Measurements from ENCODE around the gene PDZD8.
"Not testable (repeated sequence)": the region's sequence is repeated elsewhere in the genome, so short reads cannot be mapped to it uniquely, and the experiment has no call there.

The PDZD8 gene

GRCh38 chr10:117239721-117240620 is 135.3 kb downstream of the PDZD8 start:
- no peak overlapping the region for H3K14ac ChIP-seq (ENCODE audit: low read length)
- WGBS (ENCODE audit: extremely low coverage, insufficient coverage, insufficient read length): no CpG with 5 or more reads among the region's 15 CpGs

GRCh38 chr10:117239051-117239450 is 136.2 kb downstream of the PDZD8 start:
- no peak overlapping the region for H3K18ac ChIP-seq (ENCODE audit: low read length)
- no peak overlapping the region for H3K23ac ChIP-seq (ENCODE audit: low read length)
- H3K9ac ChIP-seq (ENCODE audit: low read length): no peak overlapping the region
- no peak for DNase-seq
- H3K36me3 ChIP-seq (ENCODE audit: control insufficient read depth in 1 of 2, insufficient read depth in 2 of 2, low read length in 2 of 2): no peaks in the 10 kb centered on the region
- no peak overlapping the region for H4K12ac ChIP-seq (ENCODE audit: low read depth, low read length)
- no peak overlapping the region for H3K4me3 ChIP-seq (ENCODE audit: low read depth, low read length)
- no peak overlapping the region for H3K27ac ChIP-seq (ENCODE audit: low read depth, low read length)
- H2AFZ ChIP-seq (ENCODE audit: insufficient read depth, low read length, poor library complexity): no peak overlapping the region
- no peak overlapping the region for H4K8ac ChIP-seq (ENCODE audit: low read depth, low read length)
- H3K4ac ChIP-seq (ENCODE audit: low read depth, low read length): no peak overlapping the region
- no peak overlapping the region for H3K14ac ChIP-seq (ENCODE audit: low read length)
- H3K4me2 ChIP-seq (ENCODE audit: low read length): no peak overlapping the region
- no peak overlapping the region for H2BK120ac ChIP-seq (ENCODE audit: insufficient read depth, low read length, poor library complexity)
- peaks cover 8 to 9% of the 10 kb centered on the region in 2 experiments for H3K4me1 ChIP-seq (ENCODE audit: control insufficient read depth in 1 of 2, insufficient read depth in 2 of 2, low read length in 2 of 2)
- no peak overlapping the region for H4K91ac ChIP-seq (ENCODE audit: low read depth, low read length)
- no peak overlapping the region for H2AK5ac ChIP-seq (ENCODE audit: low read length)
- H3K9me3 ChIP-seq (ENCODE audit: insufficient read depth, low read depth, low read length): no peaks in the 10 kb centered on the region
- H3K79me2 ChIP-seq (ENCODE audit: control insufficient read depth, insufficient read depth, low read length, poor library complexity): no peaks in the 10 kb centered on the region
- WGBS (ENCODE audit: extremely low coverage, insufficient coverage, insufficient read length): no CpG with 5 or more reads among the region's 8 CpGs
- H3K27me3 ChIP-seq (ENCODE audit: insufficient read depth, low read length): peaks cover 22% of the 10 kb centered on the region
- no peaks in the 10 kb centered on the region for H3K79me1 ChIP-seq (ENCODE audit: low read length)
- no peak overlapping the region for H2BK5ac ChIP-seq (ENCODE audit: low read depth, low read length, poor library complexity)
- H2BK12ac ChIP-seq (ENCODE audit: low read length): no peak overlapping the region

More at GRCh38 chr10:117239721-117240620, 135.3 kb downstream of the PDZD8 start:
- Histone ChIP-seq H3K27ac (ENCODE audit: low read depth, low read length) (no peak overlapping the region), H3K79me2 (ENCODE audit: control insufficient read depth, insufficient read depth, low read length, poor library complexity) (no peaks in the 10 kb centered on the region), H3K9me3 (ENCODE audit: insufficient read depth, low read depth, low read length) (peaks cover 1% of the 10 kb centered on the region), H2AFZ (ENCODE audit: insufficient read depth, low read length, poor library complexity) (no peak overlapping the region), H3K4me3 (ENCODE audit: low read depth, low read length) (no peak overlapping the region), H3K4me2 (ENCODE audit: low read length) (peak overlapping the region; percentile 70), H3K18ac (ENCODE audit: low read length) (no peak overlapping the region), H3K23ac (ENCODE audit: low read length) (no peak overlapping the region), H3K27me3 (ENCODE audit: insufficient read depth, low read length) (peaks cover 22% of the 10 kb centered on the region), H3K4me1 (ENCODE audit: control insufficient read depth in 1 of 2, insufficient read depth in 2 of 2, low read length in 2 of 2) (peaks cover 8 to 9% of the 10 kb centered on the region in 2 experiments), H3K4ac (ENCODE audit: low read depth, low read length) (no peak overlapping the region), H2BK12ac (ENCODE audit: low read length) (no peak overlapping the region), H2BK5ac (ENCODE audit: low read depth, low read length, poor library complexity) (no peak overlapping the region), H4K12ac (ENCODE audit: low read depth, low read length) (no peak overlapping the region), H2AK5ac (ENCODE audit: low read length) (no peak overlapping the region), H2BK120ac (ENCODE audit: insufficient read depth, low read length, poor library complexity) (no peak overlapping the region), H3K36me3 (ENCODE audit: control insufficient read depth in 1 of 2, insufficient read depth in 2 of 2, low read length in 2 of 2) (no peaks in the 10 kb centered on the region), H4K8ac (ENCODE audit: low read depth, low read length) (no peak overlapping the region), H3K79me1 (ENCODE audit: low read length) (no peaks in the 10 kb centered on the region), H4K91ac (ENCODE audit: low read depth, low read length) (no peak overlapping the region), H3K9ac (ENCODE audit: low read length) (no peak overlapping the region)
- no peak for DNase-seq

- Histone ChIP-seq H3K9me3 (ENCODE audit: insufficient read depth, low read depth, low read length) (no peaks in the 10 kb centered on the region), H3K79me2 (ENCODE audit: control insufficient read depth, insufficient read depth, low read length, poor library complexity) (no peaks in the 10 kb centered on the region), H3K23ac (ENCODE audit: low read length) (no peak overlapping the region), H3K79me1 (ENCODE audit: low read length) (no peaks in the 10 kb centered on the region), H3K4me2 (ENCODE audit: low read length) (no peak overlapping the region), H3K27ac (ENCODE audit: low read depth, low read length) (no peak overlapping the region), H4K12ac (ENCODE audit: low read depth, low read length) (no peak overlapping the region), H2AFZ (ENCODE audit: insufficient read depth, low read length, poor library complexity) (no peak overlapping the region), H2AK5ac (ENCODE audit: low read length) (no peak overlapping the region), H3K36me3 (ENCODE audit: control insufficient read depth in 1 of 2, insufficient read depth in 2 of 2, low read length in 2 of 2) (no peaks in the 10 kb centered on the region), H4K91ac (ENCODE audit: low read depth, low read length) (no peak overlapping the region), H2BK5ac (ENCODE audit: low read depth, low read length, poor library complexity) (no peak overlapping the region), H3K4me3 (ENCODE audit: low read depth, low read length) (no peak overlapping the region), H3K14ac (ENCODE audit: low read length) (no peak overlapping the region), H3K27me3 (ENCODE audit: insufficient read depth, low read length) (peaks cover 22% of the 10 kb centered on the region), H3K4ac (ENCODE audit: low read depth, low read length) (no peak overlapping the region), H4K8ac (ENCODE audit: low read depth, low read length) (no peak overlapping the region), H2BK12ac (ENCODE audit: low read length) (no peak overlapping the region), H3K9ac (ENCODE audit: low read length) (no peak overlapping the region), H3K4me1 (ENCODE audit: control insufficient read depth in 1 of 2, insufficient read depth in 2 of 2, low read length in 2 of 2) (peaks cover 8 to 9% of the 10 kb centered on the region in 2 experiments), H2BK120ac (ENCODE audit: insufficient read depth, low read length, poor library complexity) (no peak overlapping the region), H3K18ac (ENCODE audit: low read length) (no peak overlapping the region)
- WGBS (ENCODE audit: extremely low coverage, insufficient coverage, insufficient read length): no CpG with 5 or more reads among the region's 5 CpGs
- no peak for DNase-seq
Observed at GRCh38 chr10:117237401-117237991, 137.7 kb downstream of the PDZD8 start.

GRCh38 chr10:117230107-117230506 is 145.1 kb downstream of the PDZD8 start:
- not testable (repeated sequence) for H2BK120ac ChIP-seq (ENCODE audit: insufficient read depth, low read length, poor library complexity); H2AK5ac ChIP-seq (ENCODE audit: low read length); H3K79me1 ChIP-seq (ENCODE audit: low read length); DNase-seq; H3K9ac ChIP-seq (ENCODE audit: low read length); H3K36me3 ChIP-seq (ENCODE audit: control insufficient read depth in 1 of 2, insufficient read depth in 2 of 2, low read length in 2 of 2); H3K14ac ChIP-seq (ENCODE audit: low read length); H3K9me3 ChIP-seq (ENCODE audit: insufficient read depth, low read depth, low read length); H3K27me3 ChIP-seq (ENCODE audit: insufficient read depth, low read length); H3K4me1 ChIP-seq (ENCODE audit: control insufficient read depth in 1 of 2, insufficient read depth in 2 of 2, low read length in 2 of 2); H2BK5ac ChIP-seq (ENCODE audit: low read depth, low read length, poor library complexity); H2AFZ ChIP-seq (ENCODE audit: insufficient read depth, low read length, poor library complexity); H4K12ac ChIP-seq (ENCODE audit: low read depth, low read length); H4K8ac ChIP-seq (ENCODE audit: low read depth, low read length); H3K4ac ChIP-seq (ENCODE audit: low read depth, low read length); H3K4me3 ChIP-seq (ENCODE audit: low read depth, low read length); H3K4me2 ChIP-seq (ENCODE audit: low read length); H4K91ac ChIP-seq (ENCODE audit: low read depth, low read length); H2BK12ac ChIP-seq (ENCODE audit: low read length); H3K18ac ChIP-seq (ENCODE audit: low read length); H3K79me2 ChIP-seq (ENCODE audit: control insufficient read depth, insufficient read depth, low read length, poor library complexity); H3K23ac ChIP-seq (ENCODE audit: low read length); H3K27ac ChIP-seq (ENCODE audit: low read depth, low read length)
- WGBS (ENCODE audit: extremely low coverage, insufficient coverage, insufficient read length): no CpG with 5 or more reads among the region's 4 CpGs
